ENCODE measurements around the gene DLG3.

Gene DLG3

DNA sequence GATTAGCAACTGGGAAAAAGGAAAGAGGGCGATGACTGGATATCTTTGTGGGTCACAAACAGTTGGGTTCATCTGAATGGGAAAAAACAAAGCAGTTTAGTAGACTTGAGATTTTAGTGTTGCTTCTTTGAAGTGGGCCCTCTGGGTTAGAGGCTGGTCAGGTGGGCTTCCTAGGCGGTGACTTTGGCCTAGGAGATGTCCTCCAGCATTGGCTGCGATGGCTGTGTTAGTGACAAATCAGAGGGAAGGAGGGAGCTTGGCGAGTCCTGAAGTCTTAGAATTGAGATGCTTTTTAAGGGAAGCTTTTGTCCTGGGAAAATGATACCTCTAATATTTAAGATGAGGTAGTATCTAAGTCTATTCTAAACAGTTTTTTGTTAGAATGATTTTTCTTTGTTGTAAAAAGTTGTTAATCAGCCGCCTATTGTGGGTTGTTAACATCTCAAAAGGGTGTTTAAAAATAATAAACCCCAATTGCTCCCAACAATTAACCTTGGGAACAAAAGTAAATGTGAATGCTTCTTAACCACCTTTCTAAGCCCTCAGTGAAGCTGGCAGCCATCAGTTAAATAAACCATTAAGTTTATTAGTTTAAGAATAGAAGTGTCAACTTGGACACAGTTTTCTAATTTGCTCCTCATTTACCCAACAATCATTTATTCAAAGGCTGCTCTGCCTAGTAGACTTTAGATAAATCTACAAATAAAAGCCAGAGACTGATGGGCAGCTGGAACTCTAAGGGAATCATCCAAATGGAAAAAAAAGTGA, 31.7 kb downstream of the DLG3 start:
- in situ Hi-C loops (cut with HindIII; ENCODE audit: low sequenced_read_pairs), result no loop called here

GRCh38 chrX:70476934-70477733, 32.5 kb downstream of the DLG3 start:
- in situ Hi-C loops (cut with HindIII; ENCODE audit: low sequenced_read_pairs), result no loop called here

GRCh38 chrX:70477734-70478075, 33.1 kb downstream of the DLG3 start:
- in situ Hi-C loops (cut with HindIII; ENCODE audit: low sequenced_read_pairs), result no loop called here

- in situ Hi-C loops (cut with HindIII; ENCODE audit: low sequenced_read_pairs), result no loop called here
Measured at GRCh38 chrX:70478526-70479245, 34.1 kb downstream of the DLG3 start.

GRCh38 chrX:70479247-70479921, 34.7 kb downstream of the DLG3 start:
- in situ Hi-C loops (cut with HindIII; ENCODE audit: low sequenced_read_pairs), result no loop called here

- in situ Hi-C loops (cut with HindIII; ENCODE audit: low sequenced_read_pairs), result no loop called here
Measured at GRCh38 chrX:70479922-70480659, 35.5 kb downstream of the DLG3 start.

DNA sequence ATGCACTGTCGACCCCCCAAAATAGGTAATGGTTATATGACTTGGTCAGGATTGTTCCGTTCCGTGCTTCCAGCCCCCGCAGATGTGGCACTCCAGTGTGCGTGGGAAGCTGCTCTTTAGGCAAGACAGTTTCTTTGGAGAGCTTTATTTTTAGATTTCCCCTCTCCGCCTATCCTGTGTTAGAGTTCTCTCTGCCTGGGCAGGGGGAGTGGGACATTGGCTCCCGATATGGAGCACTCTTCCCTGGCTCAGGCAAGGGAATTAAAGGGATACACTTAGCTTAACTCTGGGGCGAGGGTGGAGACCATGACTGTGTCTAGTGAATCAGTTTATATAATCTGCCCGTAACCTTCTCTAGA, 36.0 kb downstream of the DLG3 start:
- in situ Hi-C loops (cut with HindIII; ENCODE audit: low sequenced_read_pairs), result no loop called here

DNA sequence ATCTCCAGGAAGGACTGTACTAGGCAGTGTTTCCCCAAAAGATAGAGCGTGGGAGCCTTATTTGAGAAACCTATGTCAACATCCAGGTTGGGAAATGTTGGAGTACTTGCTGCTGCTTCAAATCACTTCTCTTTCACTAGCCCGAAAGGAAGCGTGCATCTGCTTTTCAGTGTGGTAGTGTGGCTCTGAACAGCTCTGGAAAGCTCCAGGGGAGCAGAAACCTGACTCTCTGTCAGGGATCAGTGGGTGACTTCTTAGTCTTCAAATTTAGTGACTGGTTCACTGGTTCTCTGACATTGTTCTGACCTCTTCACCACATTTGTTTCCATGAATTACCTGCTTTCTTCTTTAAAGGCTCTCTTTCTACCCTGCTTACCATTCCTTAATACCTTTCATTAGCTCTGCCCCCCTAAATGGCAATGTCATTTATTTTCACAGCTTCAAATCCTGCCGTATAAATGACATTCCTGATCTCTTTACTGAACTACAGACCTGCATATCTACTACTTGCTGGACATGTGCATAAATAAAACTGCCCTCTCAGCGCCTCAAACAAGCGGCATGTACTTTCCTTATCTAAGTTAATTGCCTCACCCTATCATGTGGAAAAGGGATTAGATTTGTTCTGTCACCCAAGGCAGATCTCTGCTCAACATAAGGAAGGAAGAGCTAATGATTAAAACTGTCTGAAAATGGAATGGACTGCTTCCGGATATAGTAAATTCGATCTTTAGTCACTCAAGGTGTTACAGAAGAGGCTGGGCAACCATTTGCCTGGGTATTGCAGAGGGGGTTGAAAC, 37.0 kb downstream of the DLG3 start:
- in situ Hi-C loops (cut with HindIII; ENCODE audit: low sequenced_read_pairs), result no loop called here

DNA sequence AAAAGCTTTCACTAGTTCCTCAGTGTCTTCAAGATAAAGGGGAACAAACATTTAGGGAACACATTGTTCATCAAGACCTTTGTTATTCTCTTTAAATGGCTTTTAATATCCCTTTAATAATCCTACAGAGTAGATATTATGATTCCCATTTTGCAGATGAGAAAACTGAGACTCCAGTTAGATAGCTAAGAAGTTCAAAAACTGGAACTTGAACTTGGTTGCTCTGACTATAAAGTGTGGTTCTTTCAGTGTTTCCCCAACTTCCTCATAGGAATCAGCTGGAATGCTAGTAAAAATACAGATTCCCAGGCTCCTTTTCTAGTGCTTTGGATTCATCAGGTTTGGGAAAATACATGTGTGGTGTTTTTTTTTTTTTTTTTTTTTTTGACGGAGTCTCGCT, 37.7 kb downstream of the DLG3 start:
- in situ Hi-C loops (cut with HindIII; ENCODE audit: low sequenced_read_pairs), result no loop called here

DNA sequence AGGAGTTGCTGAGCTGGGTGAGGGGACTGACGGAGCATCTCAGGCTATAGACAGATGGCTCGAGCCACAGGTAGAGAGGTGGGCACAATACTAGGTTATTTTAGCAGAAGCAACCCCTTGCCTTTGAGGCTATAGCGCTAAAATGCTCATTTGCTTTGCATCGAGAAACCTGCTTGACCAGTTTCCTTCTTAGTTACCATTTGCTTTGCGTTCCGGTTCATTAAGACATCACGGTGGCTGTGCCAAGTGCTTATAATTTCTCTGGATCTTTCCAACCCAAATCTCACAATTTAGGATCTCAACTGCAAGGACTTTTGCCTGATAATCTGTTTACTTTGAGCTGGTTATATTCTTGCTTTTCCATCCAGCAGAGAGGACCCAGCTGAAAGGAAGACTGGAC, 40.8 kb downstream of the DLG3 start:
- in situ Hi-C loops (cut with HindIII; ENCODE audit: low sequenced_read_pairs), result no loop called here

GRCh38 chrX:70488856-70489255, 44.2 kb downstream of the DLG3 start:
- in situ Hi-C loops (cut with HindIII; ENCODE audit: low sequenced_read_pairs), result no loop called here

DNA sequence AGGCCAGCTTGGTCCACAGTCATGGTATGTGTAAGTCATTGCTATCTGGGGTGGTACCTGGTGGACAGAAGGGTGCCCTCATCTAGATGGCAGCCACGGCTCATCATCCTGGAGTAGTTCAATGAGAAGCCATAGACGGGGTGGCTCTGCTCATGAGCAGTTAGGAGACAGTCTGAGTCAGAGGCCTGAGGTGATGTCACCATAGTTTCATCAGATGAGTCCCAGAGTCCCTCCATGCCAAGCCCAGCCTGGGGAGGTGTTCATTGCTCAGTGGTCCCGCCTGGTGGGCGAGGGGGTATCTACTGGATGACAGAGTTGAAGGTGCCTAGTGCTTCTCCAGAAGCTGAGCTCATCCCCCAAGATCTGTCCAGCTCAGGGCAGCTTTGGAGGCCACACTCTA, 49.8 kb downstream of the DLG3 start:
- in situ Hi-C loops (cut with HindIII; ENCODE audit: low sequenced_read_pairs), result no loop called here

- in situ Hi-C loops (cut with HindIII; ENCODE audit: low sequenced_read_pairs), result no loop called here
Measured at GRCh38 chrX:70496491-70496890, 51.9 kb downstream of the DLG3 start.

DNA sequence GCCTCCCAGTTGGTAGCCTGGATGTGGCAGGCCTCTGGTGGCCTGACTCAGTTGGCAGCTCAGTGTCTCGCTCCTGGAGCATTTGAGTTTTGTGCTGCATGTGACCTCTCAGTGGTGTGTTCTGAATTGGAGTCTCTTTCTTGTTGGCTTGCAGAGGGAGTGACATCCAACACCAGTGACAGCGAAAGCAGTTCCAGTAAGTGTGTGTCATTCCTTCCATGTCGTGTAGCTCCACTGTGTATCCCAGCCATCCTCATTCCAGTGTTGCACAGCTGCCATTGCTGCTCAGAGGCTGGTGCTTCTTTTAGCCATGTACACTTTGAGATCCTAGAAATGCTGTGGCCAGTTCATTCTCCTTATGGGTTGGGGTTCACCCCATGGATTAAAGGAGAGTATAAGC, 52.4 kb downstream of the DLG3 start:
- in situ Hi-C loops (cut with HindIII; ENCODE audit: low sequenced_read_pairs), result no loop called here

DNA sequence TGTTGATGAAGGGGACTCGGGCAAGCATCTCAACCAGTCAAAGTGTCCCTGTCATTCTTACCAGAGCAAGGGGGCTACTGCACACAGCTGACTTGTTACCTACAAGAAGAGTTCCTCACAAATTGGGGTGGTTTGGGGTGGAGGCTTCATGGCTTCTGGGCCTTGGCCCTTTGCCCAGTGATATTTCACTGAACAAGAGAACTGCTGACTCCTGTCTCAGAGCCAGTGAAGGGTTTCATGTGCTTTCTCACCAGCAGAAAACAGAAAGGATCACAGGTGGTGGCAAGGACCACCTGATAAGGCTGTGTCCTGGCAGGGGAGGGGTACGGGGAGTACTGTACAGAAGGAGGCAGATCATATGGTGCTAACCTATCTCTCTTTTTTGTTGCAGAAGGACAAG, 53.5 kb downstream of the DLG3 start:
- in situ Hi-C loops (cut with HindIII; ENCODE audit: low sequenced_read_pairs), result no loop called here

- in situ Hi-C loops (cut with HindIII; ENCODE audit: low sequenced_read_pairs), result no loop called here
Measured at GRCh38 chrX:70500826-70501225, 56.2 kb downstream of the DLG3 start.

DNA sequence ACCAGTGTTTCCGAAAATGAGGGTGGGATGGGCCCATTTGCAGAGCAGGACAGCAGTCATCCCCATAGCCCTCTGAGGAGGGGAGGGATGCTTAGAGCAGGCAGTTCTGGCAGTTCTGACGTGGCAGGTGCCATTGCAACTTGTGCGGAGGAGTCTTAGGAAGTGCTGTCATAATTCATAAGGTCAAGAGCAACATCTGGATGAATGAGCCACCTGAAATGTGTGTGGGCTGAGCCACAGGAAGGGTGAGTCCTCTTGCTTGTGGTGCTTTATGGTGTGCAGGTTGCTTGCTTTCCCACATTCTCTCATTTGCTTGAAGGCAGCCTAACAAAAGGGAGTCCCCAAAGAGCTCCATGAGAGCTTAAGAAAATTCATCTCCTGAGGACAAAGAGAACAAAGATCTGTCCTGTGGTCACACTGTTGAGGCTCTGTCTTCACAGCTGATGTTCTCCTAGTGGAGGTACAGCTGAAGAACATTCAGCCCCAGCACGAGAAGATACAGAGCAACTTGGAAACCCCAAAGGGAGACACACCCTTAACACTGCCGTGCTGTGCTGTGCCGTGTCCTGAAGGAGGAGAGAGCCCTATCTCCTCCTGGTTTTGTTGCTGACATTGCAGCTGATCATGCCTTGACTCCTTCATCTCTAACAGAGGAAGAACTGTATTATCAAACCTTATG, 60.3 kb downstream of the DLG3 start:
- in situ Hi-C loops (cut with HindIII; ENCODE audit: low sequenced_read_pairs), result no loop called here

GRCh38 chrX:70505451-70505841, 60.8 kb downstream of the DLG3 start:
- in situ Hi-C loops (cut with HindIII; ENCODE audit: low sequenced_read_pairs), result no loop called here

- in situ Hi-C loops (cut with HindIII; ENCODE audit: low sequenced_read_pairs), result no loop called here
Measured at GRCh38 chrX:70508296-70508911, 63.8 kb downstream of the DLG3 start.
